Endodermal cell (in vitro differentiated cells): ENCODE measurements around the gene GPR62. TPM values are rescaled to one million over a fixed set of nuclear protein-coding genes. Genes with fewer than 3 reads are reported as not detected.
A peak's percentile ranks its signal among the peaks of the same experiment; 100 is the strongest.

ENCODE experiments used
- DNase-seq: peaks from one replicate; pipeline ENCODE4 v3.0.0-alpha.2; 2017
- H3K27ac ChIP-seq: 2 replicates; pipeline ENCODE4 v1.5.1; 2013; ENCODE audit warnings: mild to moderate bottlenecking, low read depth, low read length, moderate library complexity
- H3K27me3 ChIP-seq: 2 replicates; pipeline ENCODE4 v1.6.1; 2013; ENCODE audit warnings: mild to moderate bottlenecking, low read length, moderate library complexity; ENCODE audit not compliant: insufficient read depth, control insufficient read depth, poor library complexity, severe bottlenecking
- H3K36me3 ChIP-seq: 2 replicates; pipeline ENCODE4 v1.7.0; 2013; ENCODE audit warnings: mild to moderate bottlenecking, low read length, moderate library complexity; ENCODE audit not compliant: control insufficient read depth, insufficient read depth
- H3K4me1 ChIP-seq: one replicate; pipeline ENCODE4 v1.7.0; 2013; ENCODE audit warnings: low read length; ENCODE audit not compliant: control insufficient read depth, insufficient read depth
- H3K4me3 ChIP-seq: 2 replicates; pipeline ENCODE4 v1.5.1; 2013; ENCODE audit warnings: mild to moderate bottlenecking, low read length, moderate library complexity
- H3K9ac ChIP-seq: 2 replicates; pipeline ENCODE4 v1.6.1; 2013; ENCODE audit warnings: mild to moderate bottlenecking, low read length, moderate library complexity; ENCODE audit not compliant: poor library complexity, severe bottlenecking; ENCODE audit errors: extremely low read depth
- H3K9me3 ChIP-seq: 2 replicates; pipeline ENCODE4 v1.6.1; 2013; ENCODE audit warnings: mild to moderate bottlenecking, low read length, moderate library complexity; ENCODE audit not compliant: control insufficient read depth
- H3K27ac Mint-ChIP-seq: 2 replicates; pipeline ENCODE4 v1.8.0; 2020; ENCODE audit warnings: mixed read lengths
- H3K27me3 Mint-ChIP-seq: 2 replicates; pipeline ENCODE4 v1.8.0; 2021; ENCODE audit warnings: mild to moderate bottlenecking, mixed read lengths; ENCODE audit not compliant: insufficient read depth
- H3K36me3 Mint-ChIP-seq: 2 replicates; pipeline ENCODE4 v1.8.0; 2020; ENCODE audit warnings: low read depth, mixed read lengths
- H3K4me1 Mint-ChIP-seq: 2 replicates; pipeline ENCODE4 v1.8.0; 2020; ENCODE audit warnings: mixed read lengths
- H3K4me3 Mint-ChIP-seq: 2 replicates; pipeline ENCODE4 v1.8.0; 2020; ENCODE audit warnings: mild to moderate bottlenecking, moderate library complexity, mixed read lengths
- H3K9me3 Mint-ChIP-seq: 2 replicates; pipeline ENCODE4 v1.8.0; 2020; ENCODE audit warnings: mild to moderate bottlenecking, mixed read lengths
- WGBS, 2 experiments: methylation state at CpG; one replicate each; pipeline versions ENCODE4 v1.1.5 to v1.1.7; 2013; ENCODE audit warnings: missing lambda C conversion rate in 2 of 2, mixed read lengths in 1 of 2; ENCODE audit not compliant: insufficient coverage in 1 of 2, insufficient read length in 1 of 2; 5-methylcytosine and 5-hydroxymethylcytosine counted together
- total RNA-seq, 2 donors: library from RNA; stranded (reverse); fragmentation: NEBNext Ultra II Directional in 1 of 2; extraction: Animal tissue kit (Norgen Biotek cat#: 25700) in 1 of 2; gene quantifications; 2 replicates in 1 of 2; 3 replicates in 1 of 2; pipeline ENCODE4 v1.2.1, GENCODE V29; 2021
- TF ChIP-seq, protein P1 (sequence below): fragments of 200-600 bp; sonication (generic); conservative IDR thresholded peaks from 2 replicates; pipeline ENCODE4 v1.5.0; 2021; ENCODE audit warnings: antibody characterized with exemption, mild to moderate bottlenecking

The GPR62 gene
- total RNA-seq, 2 donors from 2014 or later: 0.40 to 0.44 TPM

DNA sequence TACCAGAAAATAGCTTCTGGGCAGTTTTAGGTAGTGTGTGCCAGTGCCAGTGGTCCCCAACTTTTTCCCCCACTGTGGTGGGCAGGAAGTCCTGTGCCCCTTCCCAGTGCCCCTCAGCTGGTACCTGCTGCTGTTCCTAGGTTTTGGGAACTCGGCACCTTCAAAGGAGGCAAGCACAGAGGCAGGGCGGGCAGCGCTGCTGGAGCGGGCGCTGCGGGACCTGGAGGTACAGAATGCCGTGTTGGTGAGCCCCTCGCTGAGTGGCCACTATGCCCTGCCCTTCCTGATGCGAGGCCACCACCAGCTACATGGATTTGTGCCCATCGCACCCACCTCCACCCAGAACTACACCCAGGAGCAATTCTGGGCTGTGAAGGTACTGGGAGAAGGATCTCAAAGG, 25.1 kb downstream of the GPR62 start:
- Histone ChIP-seq H3K27ac (no peak overlapping the region), H3K9ac (no peak overlapping the region), H3K27me3 (no peaks in the 10 kb centered on the region), H3K36me3 (no peaks in the 10 kb centered on the region), H3K4me3 (no peak overlapping the region), H3K9me3 (no peaks in the 10 kb centered on the region), H3K4me1 (peaks cover 8% of the 10 kb centered on the region)
- H3K27ac Mint-ChIP-seq: no peak overlapping the region
- peaks cover 16% of the 10 kb centered on the region for H3K27me3 Mint-ChIP-seq
- DNase-seq: no peak
- 96 to 100% methylated on average over 6 to 10 of the region's 10 CpGs for WGBS, 2 experiments
- H3K4me1 Mint-ChIP-seq: peaks cover 13% of the 10 kb centered on the region
- no peak overlapping the region for H3K4me3 Mint-ChIP-seq
- TF ChIP-seq, protein P1, sequence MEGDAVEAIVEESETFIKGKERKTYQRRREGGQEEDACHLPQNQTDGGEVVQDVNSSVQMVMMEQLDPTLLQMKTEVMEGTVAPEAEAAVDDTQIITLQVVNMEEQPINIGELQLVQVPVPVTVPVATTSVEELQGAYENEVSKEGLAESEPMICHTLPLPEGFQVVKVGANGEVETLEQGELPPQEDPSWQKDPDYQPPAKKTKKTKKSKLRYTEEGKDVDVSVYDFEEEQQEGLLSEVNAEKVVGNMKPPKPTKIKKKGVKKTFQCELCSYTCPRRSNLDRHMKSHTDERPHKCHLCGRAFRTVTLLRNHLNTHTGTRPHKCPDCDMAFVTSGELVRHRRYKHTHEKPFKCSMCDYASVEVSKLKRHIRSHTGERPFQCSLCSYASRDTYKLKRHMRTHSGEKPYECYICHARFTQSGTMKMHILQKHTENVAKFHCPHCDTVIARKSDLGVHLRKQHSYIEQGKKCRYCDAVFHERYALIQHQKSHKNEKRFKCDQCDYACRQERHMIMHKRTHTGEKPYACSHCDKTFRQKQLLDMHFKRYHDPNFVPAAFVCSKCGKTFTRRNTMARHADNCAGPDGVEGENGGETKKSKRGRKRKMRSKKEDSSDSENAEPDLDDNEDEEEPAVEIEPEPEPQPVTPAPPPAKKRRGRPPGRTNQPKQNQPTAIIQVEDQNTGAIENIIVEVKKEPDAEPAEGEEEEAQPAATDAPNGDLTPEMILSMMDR: no peak
- peaks cover 5% of the 10 kb centered on the region for H3K36me3 Mint-ChIP-seq
- H3K9me3 Mint-ChIP-seq: no peaks in the 10 kb centered on the region

DNA sequence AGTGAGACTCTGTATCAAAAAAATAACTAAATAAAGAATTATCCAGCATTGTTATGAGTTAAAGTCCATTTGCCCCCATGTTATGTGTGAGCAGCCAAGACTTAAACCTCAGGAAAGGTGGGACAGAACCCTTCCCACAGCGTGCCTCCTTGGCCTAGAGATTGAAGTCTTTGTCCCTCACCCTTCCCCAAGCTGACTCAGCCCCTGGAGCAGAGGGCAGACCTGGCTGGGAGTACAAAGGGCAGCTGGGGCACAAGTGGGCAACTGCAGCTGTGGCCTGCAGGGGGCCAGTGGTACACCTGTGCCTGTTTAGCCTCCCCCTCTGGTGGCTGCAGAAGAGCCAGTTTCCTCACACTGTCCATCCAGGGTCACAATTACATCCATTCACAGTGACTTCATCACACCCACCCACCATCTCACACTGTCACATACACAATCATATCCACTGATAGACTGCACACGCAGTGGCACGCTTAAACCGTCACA, 27.2 kb downstream of the GPR62 start:
- H3K9me3 ChIP-seq: no peaks in the 10 kb centered on the region
- Mint-ChIP-seq H3K9me3 (no peaks in the 10 kb centered on the region), H3K4me3 (peak overlapping the region; percentile 69), H3K27ac (peak overlapping the region; percentile 91), H3K4me1 (peaks cover 8% of the 10 kb centered on the region), H3K36me3 (peaks cover 5% of the 10 kb centered on the region), H3K27me3 (no peaks in the 10 kb centered on the region)
- H3K27me3 ChIP-seq: no peaks in the 10 kb centered on the region
- H3K9ac ChIP-seq: peak overlapping the region; percentile 76
- peak overlapping the region; percentile 88 for H3K4me3 ChIP-seq
- 13 to 19% methylated on average over 3 to 4 of the region's 4 CpGs for WGBS, 2 experiments
- H3K27ac ChIP-seq: peak overlapping the region; percentile 10
- TF ChIP-seq, protein P1: peak; percentile 89
- peak; percentile 88 for DNase-seq
- peaks cover 8% of the 10 kb centered on the region for H3K4me1 ChIP-seq
- H3K36me3 ChIP-seq: no peaks in the 10 kb centered on the region

DNA sequence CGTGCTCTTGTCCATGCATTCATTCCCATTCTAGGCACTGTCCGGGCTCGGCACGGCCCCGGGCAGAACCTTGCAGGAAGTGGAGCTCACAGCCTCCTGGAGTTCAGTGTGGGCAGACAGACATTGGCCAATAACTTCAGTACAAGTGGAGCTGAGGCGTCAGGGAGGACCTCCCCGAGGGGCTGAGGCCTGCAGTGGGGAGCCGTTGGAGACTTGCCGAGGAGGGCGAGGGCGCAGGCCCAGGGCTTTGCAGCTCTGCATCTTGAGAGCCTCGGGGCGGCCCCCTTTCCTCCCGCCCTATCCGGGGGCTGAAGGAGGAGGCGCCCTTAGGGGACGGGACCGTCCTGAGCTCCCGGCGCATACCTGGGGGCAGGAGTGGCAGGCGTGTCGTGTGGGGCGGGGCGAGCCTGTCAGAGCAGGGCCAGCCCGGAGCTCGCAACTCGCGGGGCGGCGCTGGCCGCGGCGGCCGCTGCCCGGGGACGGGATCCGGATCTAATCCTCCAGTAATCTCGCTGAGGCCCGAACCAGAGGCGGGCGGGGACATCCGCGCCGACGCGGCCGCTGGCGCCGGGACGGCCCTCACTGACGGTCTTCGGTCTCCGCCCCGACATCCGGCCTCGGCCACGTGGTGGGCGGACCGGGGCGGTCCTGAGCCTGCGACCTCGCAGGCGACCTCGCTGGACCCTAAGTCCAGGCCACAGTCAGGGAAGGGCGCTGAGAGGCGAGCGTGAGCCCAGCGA, 27.8 kb downstream of the GPR62 start, which contains the start of gene ACY1:
Gene ACY1, plus strand, starts transcription at position 698 of the 740 bp plus-strand sequence. CDS start 530 bp downstream, outside the sequence.
- H3K36me3 Mint-ChIP-seq: peaks cover 5% of the 10 kb centered on the region
- TF ChIP-seq, protein P1: peak; percentile 55

More for the DNA sequence above, 27.8 kb downstream of the GPR62 start, which contains the start of gene ACY1:
- no peaks in the 10 kb centered on the region for H3K27me3 Mint-ChIP-seq
- Histone ChIP-seq H3K9me3 (no peaks in the 10 kb centered on the region), H3K27me3 (no peaks in the 10 kb centered on the region), H3K27ac (peak within 1 kb of the TSS; percentile 10), H3K36me3 (no peaks in the 10 kb centered on the region), H3K9ac (peak within 1 kb of the TSS; percentile 76), H3K4me1 (peaks cover 8% of the 10 kb centered on the region), H3K4me3 (peak within 1 kb of the TSS; percentile 88)
- peak; percentile 95 for DNase-seq
- WGBS, 2 experiments: 1 to 2% methylated on average over 25 to 68 of the region's 68 CpGs
- H3K4me3 Mint-ChIP-seq: peak within 1 kb of the TSS; percentile 69
- H3K4me1 Mint-ChIP-seq: peaks cover 8% of the 10 kb centered on the region
- peak within 1 kb of the TSS; percentile 97 for H3K27ac Mint-ChIP-seq
- H3K9me3 Mint-ChIP-seq: no peaks in the 10 kb centered on the region
